H1 (cell line): Measurements from ENCODE around the gene GPER1. TPM values are rescaled to one million over a fixed set of nuclear protein-coding genes. Genes with fewer than 3 reads are reported as not detected.

ENCODE experiments used
- CEBPB ChIP-seq: IDR thresholded peaks from 2 replicates; pipeline ENCODE4 v1.6.1; 2012; ENCODE audit warnings: low read depth, low read length
- CHD1 ChIP-seq: IDR thresholded peaks from 2 replicates; pipeline ENCODE4 v1.6.1; 2012; ENCODE audit warnings: low read depth, low read length, improper control_type of control experiment
- CTBP2 ChIP-seq: IDR thresholded peaks from 2 replicates; pipeline ENCODE4 v1.7.0; 2011; ENCODE audit warnings: borderline replicate concordance, mild to moderate bottlenecking, moderate library complexity, mixed read lengths, low read length; ENCODE audit not compliant: insufficient read depth, insufficient read length
- FOSL1 ChIP-seq: IDR thresholded peaks from 2 replicates; pipeline ENCODE4 v1.6.1; 2011; ENCODE audit warnings: mild to moderate bottlenecking, low read depth, low read length, moderate library complexity; ENCODE audit not compliant: insufficient read depth
- HDAC6 ChIP-seq: IDR thresholded peaks from one replicate; pipeline ENCODE4 v1.7.1; 2012; ENCODE audit warnings: low read depth, mild to moderate bottlenecking, inconsistent platforms, low read length, moderate library complexity
- SP1 ChIP-seq: IDR thresholded peaks from 2 replicates; pipeline ENCODE4 v1.6.1; 2011; ENCODE audit warnings: low read depth, low read length
- TBP ChIP-seq: IDR thresholded peaks from 2 replicates; pipeline ENCODE4 v1.6.1; 2011; ENCODE audit warnings: low read depth, low read length, improper control_type of control experiment
- polyA plus RNA-seq, 7 experiments: library from polyadenylated mRNA; depleted of rRNA in 3 of 7; stranded (reverse) in 5 of 7; unstranded in 2 of 7; fragments of >200 nt in 5 of 7; fragments of 200-250 nt in 2 of 7; gene quantifications; 1 replicate in 5 of 7; 2 replicates in 1 of 7; 4 replicates in 1 of 7; pipeline versions ENCODE4 v1.2.1 to v1.2.3, GENCODE V29; 2011 to 2013; ENCODE audit warnings: missing spikeins in 2 of 7, mixed read lengths in 2 of 7
- total RNA-seq: library from RNA; stranded (reverse); fragmentation: NEBNext Ultra II Directional; extraction: Animal tissue kit (Norgen Biotek cat#: 25700); gene quantifications from 2 replicates; pipeline ENCODE4 v1.2.1, GENCODE V29; 2021
- TF ChIP-seq, protein P1 (sequence below): IDR thresholded peaks from 2 replicates; pipeline ENCODE4 v1.6.1; 2012; ENCODE audit warnings: inconsistent platforms

The GPER1 gene
- total and polyA plus RNA-seq, 2 of the 8 experiments (the other 6 are each of a cell fraction or from before 2014, with no cell fraction given): 0.24 to 0.47 TPM

DNA sequence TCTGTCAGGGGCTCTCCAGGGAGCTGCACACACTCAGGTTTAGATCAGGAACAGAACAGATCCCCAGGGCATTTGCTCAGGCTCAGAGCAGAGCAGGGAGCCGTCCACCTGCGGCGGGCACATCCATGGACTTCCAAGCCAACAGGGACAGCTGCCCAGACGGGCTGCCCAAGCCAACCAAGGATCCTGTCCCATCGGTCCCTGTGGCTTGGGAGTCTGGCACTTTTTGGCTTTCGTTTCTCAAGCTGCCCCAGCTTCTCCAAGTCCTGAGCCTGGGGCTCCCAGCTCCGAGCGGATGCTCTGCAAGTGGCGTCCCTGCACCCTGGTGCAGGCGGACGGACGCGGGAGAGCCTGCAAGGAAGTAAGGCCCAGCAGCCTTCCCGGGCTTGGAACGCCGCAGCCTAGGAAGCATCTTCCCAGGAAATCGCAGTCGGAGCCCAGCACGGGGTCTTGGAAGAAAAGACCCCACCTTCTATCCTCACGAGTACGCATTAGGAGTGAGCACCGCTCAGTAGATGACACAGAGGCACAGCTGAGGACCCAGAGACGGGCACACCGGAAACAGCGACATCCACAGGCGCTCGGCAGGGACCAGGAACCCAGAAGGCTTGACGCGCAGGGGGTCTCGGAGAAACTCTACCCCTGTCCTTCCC, 37.5 kb upstream of the GPER1 start (continued):
- TF ChIP-seq CTBP2 (no peak), CEBPB (no peak), SP1 (no peak), FOSL1 (no peak), CHD1 (no peak), TBP (no peak), HDAC6 (no peak)
- TF ChIP-seq, protein P1, sequence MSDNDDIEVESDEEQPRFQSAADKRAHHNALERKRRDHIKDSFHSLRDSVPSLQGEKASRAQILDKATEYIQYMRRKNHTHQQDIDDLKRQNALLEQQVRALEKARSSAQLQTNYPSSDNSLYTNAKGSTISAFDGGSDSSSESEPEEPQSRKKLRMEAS: no peak
